Peyer's patch (tissue), 4 donors: ENCODE measurements around the gene ZNF132. TPM values are rescaled to one million over a fixed set of nuclear protein-coding genes. Genes with fewer than 3 reads are reported as not detected.
"Not testable (repeated sequence)": the region's sequence is repeated elsewhere in the genome, so short reads cannot be mapped to it uniquely, and the experiment has no call there.

ENCODE experiments used
- DNase-seq, 3 donors: peaks; one replicate each; pipeline ENCODE4 v3.0.0-alpha.2; 2017 to 2019
- H3K27ac ChIP-seq, 4 donors: fragments of 200-600 bp; sonication (generic); one replicate each; pipeline ENCODE4 v1.5.1; 2016 to 2019
- H3K27me3 ChIP-seq, 2 donors: fragments of 200-600 bp; sonication (generic); one replicate each; pipeline ENCODE4 v1.5.1; 2019
- H3K36me3 ChIP-seq, 3 donors: fragments of 200-600 bp; sonication (generic); one replicate each; pipeline ENCODE4 v1.5.1; 2016 to 2019
- H3K4me1 ChIP-seq, 4 donors: fragments of 200-600 bp; sonication (generic); one replicate each; pipeline ENCODE4 v1.5.1; 2016 to 2019
- H3K4me3 ChIP-seq, 4 donors: fragments of 200-600 bp; sonication (generic); 1 replicate in 3 of 4; 2 replicates in 1 of 4; pipeline ENCODE4 v1.5.1; 2016 to 2019; ENCODE audit warnings: mild to moderate bottlenecking in 1 of 4
- H3K9me3 ChIP-seq, 4 donors: fragments of 200-600 bp; sonication (generic); one replicate each; pipeline ENCODE4 v1.5.1; 2016 to 2019; ENCODE audit warnings: mild to moderate bottlenecking in 1 of 4
- CTCF ChIP-seq, 6 experiments: fragments of 450-650 bp in 4 of 6; fragments of 200-600 bp in 2 of 6; sonication (generic) in 1 of 6; IDR thresholded peaks; one replicate each; pipeline ENCODE4 v1.5.1; 2017 to 2019; ENCODE audit warnings: antibody characterized with exemption in 6 of 6, mild to moderate bottlenecking in 3 of 6, moderate library complexity in 1 of 6
- POLR2A ChIP-seq, 2 donors: fragments of 450-650 bp; IDR thresholded peaks; one replicate each; pipeline ENCODE4 v1.5.1; 2017; ENCODE audit warnings: antibody characterized with exemption in 2 of 2, mild to moderate bottlenecking in 2 of 2, moderate library complexity in 2 of 2
- total RNA-seq, 4 donors: library from RNA; depleted of rRNA; stranded (reverse); fragments of >200 nt; gene quantifications; one replicate each; pipeline ENCODE4 v1.1.0, GENCODE V29; 2016

The ZNF132 gene
- total RNA-seq, 4 donors from 2014 or later = 3.9 to 12.4 (median 7.2) TPM

GRCh38 chr19:58475714-58476497 is 36.0 kb upstream of the ZNF132 start, which contains the start of gene ZNF446:
Gene ZNF446 (plus strand): TSS chr19:58476352. CDS start chr19:58477219, 867 bp downstream.
- no peaks in the 10 kb centered on the region for H3K9me3 ChIP-seq
- H3K36me3 ChIP-seq = peaks cover 0 to 32% (median 0%) of the 10 kb centered on the region in 3 donors
- peaks cover 0 to 18% (median 6%) of the 10 kb centered on the region in 4 donors for H3K4me1 ChIP-seq
- H3K27ac ChIP-seq = peak within 1 kb of the TSS; percentile 79 to 89 (median 86)
- peak; percentile 97 to 99 (median 97) for DNase-seq
- peak within 1 kb of the TSS; percentile 66 to 71 (median 68) for H3K4me3 ChIP-seq
- TF ChIP-seq POLR2A (IDR thresholded peaks at IDR 0.05) (peak; percentile 41 to 46), CTCF (IDR thresholded peaks at IDR 0.05) (no peak)
- H3K27me3 ChIP-seq = no peaks in the 10 kb centered on the region

GRCh38 chr19:58474997-58475713 is 35.2 kb upstream of the ZNF132 start:
- H3K4me3 ChIP-seq = peak overlapping the region; percentile 66 to 71 (median 68)
- H3K27ac ChIP-seq = peak overlapping the region; percentile 79 to 89 (median 86)
- TF ChIP-seq POLR2A (IDR thresholded peaks at IDR 0.05) (no peak), CTCF (IDR thresholded peaks at IDR 0.05) (no peak)
- H3K27me3 ChIP-seq = no peaks in the 10 kb centered on the region
- peaks cover 0 to 18% (median 6%) of the 10 kb centered on the region in 4 donors for H3K4me1 ChIP-seq
- DNase-seq = no peak
- no peaks in the 10 kb centered on the region for H3K9me3 ChIP-seq
- peaks cover 0 to 30% (median 0%) of the 10 kb centered on the region in 3 donors for H3K36me3 ChIP-seq

- no peaks in the 10 kb centered on the region for H3K9me3 ChIP-seq
- peaks cover 0 to 32% (median 0%) of the 10 kb centered on the region in 3 donors for H3K36me3 ChIP-seq
- no peak for TF ChIP-seq POLR2A (IDR thresholded peaks at IDR 0.05)
- no peak for TF ChIP-seq CTCF (IDR thresholded peaks at IDR 0.05)
- H3K4me1 ChIP-seq = peaks cover 0 to 18% (median 6%) of the 10 kb centered on the region in 4 donors
- no peak overlapping the region for H3K4me3 ChIP-seq
- no peaks in the 10 kb centered on the region for H3K27me3 ChIP-seq
- DNase-seq = no peak
- H3K27ac ChIP-seq = peak overlapping the region in 1 of 4 donors; percentile 79
Measured at GRCh38 chr19:58474291-58474996, 34.5 kb upstream of the ZNF132 start.

GRCh38 chr19:58473775-58474174 is 33.8 kb upstream of the ZNF132 start:
- TF ChIP-seq POLR2A (IDR thresholded peaks at IDR 0.05) (no peak), CTCF (IDR thresholded peaks at IDR 0.05) (no peak)
- H3K27me3 ChIP-seq = no peaks in the 10 kb centered on the region
- H3K36me3 ChIP-seq = peaks cover 0 to 38% (median 0%) of the 10 kb centered on the region in 3 donors
- H3K9me3 ChIP-seq = no peaks in the 10 kb centered on the region
- no peak overlapping the region for H3K27ac ChIP-seq
- no peak for DNase-seq
- H3K4me3 ChIP-seq = no peak overlapping the region
- H3K4me1 ChIP-seq = peaks cover 0 to 18% (median 6%) of the 10 kb centered on the region in 4 donors

- Histone ChIP-seq H3K36me3 (peaks cover 0 to 38% (median 0%) of the 10 kb centered on the region in 3 donors), H3K27ac (no peak overlapping the region), H3K4me3 (no peak overlapping the region), H3K9me3 (no peaks in the 10 kb centered on the region), H3K4me1 (peaks cover 0 to 17% (median 8%) of the 10 kb centered on the region in 4 donors), H3K27me3 (no peaks in the 10 kb centered on the region)
- no peak for DNase-seq
- TF ChIP-seq POLR2A (IDR thresholded peaks at IDR 0.05) (no peak), CTCF (IDR thresholded peaks at IDR 0.05) (no peak)
Measured at GRCh38 chr19:58471736-58472135, 31.8 kb upstream of the ZNF132 start.

- H3K4me1 ChIP-seq = peaks cover 0 to 13% (median 10%) of the 10 kb centered on the region in 4 donors
- H3K27ac ChIP-seq, H3K27me3 ChIP-seq, H3K9me3 ChIP-seq, H3K4me3 ChIP-seq, DNase-seq: not testable (repeated sequence)
- peaks cover 0 to 38% (median 0%) of the 10 kb centered on the region in 3 donors for H3K36me3 ChIP-seq
Measured at GRCh38 chr19:58470837-58471543, 31.0 kb upstream of the ZNF132 start.
